HG03469 (cell line): ENCODE data around the gene ATP2A3.
"Not testable (repeated sequence)": the region's sequence is repeated elsewhere in the genome, so short reads cannot be mapped to it uniquely, and the experiment has no call there.

ENCODE experiments used
- ATAC-seq: cut with Tn5 transposase; IDR thresholded peaks from one replicate; pipeline ENCODE4 v1.9.1; 2021; ENCODE audit warnings: mild to moderate bottlenecking, moderate library complexity, moderate number of reproducible peaks; ENCODE audit not compliant: unreplicated experiment

Gene ATP2A3

GRCh38 chr17:3956983-3957382 is 7.3 kb downstream of the ATP2A3 start:
- no peak for ATAC-seq

DNA sequence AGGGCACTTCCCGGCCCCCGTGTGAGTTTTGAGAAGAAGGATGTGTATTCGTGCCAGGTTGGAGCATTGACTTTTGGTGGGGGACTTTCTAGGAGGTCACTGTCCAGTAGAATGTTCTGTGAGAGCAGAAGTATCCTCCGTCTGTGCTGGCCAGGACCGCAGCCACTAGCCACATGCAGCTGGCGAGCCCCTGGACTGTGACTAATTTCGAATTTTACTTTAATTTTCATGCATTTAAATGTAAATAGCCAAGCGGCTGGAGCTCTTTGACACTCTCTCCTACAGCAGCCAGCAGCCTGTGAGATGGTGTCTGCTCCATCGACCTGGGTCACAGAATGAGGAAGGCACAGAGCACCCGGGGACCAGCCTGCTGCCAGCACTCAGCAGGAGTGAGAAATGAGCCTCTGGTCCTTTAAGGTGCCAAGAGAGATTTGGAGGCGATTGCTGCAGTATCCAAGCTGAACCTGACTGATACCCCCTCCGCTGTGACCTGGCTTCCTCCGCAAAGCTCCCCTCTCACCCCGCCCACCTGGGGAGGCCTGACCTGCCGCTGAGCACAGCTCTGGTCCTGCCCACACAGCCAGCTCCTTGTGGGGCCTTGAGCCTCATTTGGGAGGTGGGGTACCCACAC is 7.8 kb downstream of the ATP2A3 start:
- ATAC-seq = no peak

GRCh38 chr17:3955673-3955988 is 8.6 kb downstream of the ATP2A3 start:
- no peak for ATAC-seq

DNA sequence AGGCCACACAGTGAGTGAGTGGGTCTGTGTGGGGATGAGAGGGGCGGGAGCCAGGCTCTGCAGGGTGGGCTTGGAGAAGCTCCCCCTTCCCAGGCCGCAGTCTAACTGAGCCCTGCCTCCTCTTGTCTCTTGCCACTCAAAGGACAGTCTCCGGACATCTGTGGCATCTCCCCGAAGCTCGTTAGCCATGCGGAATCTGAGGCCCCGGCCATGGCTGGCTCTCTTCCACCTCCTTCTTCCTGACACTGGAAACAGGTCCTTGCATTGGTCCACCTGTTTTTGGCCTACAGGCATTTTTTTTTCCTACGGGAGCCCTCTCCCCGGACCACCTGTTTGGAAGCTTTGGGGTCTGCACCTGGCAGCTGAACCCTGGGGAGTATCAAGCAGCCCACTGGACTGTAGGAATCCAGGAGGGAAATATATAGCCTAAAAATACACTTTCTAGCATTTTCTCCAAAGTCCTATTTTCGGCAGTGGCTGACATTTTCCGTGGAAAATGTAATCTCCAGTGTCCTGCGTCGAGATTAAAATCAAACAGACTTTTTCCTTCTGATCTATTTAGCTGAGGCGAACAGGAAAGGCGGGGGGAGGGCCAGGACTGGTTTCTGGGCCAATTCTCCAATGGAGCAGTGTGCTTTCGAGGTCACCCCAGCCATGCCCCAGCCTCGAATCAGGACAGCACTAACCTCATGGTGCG is 9.1 kb downstream of the ATP2A3 start:
- ATAC-seq = no peak

DNA sequence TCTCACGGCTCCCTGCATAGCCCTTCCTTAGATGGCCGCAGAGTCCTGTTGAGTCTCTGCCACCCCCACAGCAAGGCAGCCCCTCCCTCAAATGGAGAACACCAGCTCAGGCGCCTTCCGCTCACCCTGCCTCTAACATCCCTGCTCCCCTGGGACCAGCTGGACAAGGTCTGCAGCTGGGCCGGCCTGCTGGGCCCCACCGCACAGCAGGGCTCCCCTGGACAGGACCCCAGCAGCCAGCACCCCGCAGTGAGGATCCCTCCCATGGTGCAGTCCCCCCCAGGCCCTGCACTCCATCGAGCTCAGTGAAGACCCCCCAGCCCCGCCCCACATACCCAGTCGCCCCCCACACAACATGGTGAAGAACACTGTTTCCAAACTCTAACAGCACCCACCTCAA is 10.2 kb downstream of the ATP2A3 start:
- no peak for ATAC-seq

- no peak for ATAC-seq
Measured at GRCh38 chr17:3953542-3953941, 10.7 kb downstream of the ATP2A3 start.

DNA sequence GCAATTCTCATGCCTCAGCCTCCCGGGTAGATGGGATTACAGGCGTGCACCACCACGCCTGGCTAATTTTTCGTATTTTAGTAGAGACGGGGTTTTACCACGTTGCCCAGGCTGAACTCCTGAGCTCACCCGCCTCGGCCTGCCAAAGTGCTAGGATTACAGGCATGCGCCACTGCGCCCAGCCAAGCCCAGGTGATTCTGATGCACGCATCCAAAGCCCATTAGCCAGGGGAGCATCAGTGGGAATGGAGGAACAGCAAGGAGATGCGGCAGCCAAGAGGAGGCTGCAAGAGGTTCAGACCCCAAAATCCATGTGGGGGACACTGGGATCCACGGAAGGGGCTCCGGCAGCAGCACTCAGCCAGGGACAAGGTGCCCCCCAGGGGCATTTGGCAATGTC is 12.1 kb downstream of the ATP2A3 start:
- no peak for ATAC-seq

GRCh38 chr17:3951420-3951819 is 12.8 kb downstream of the ATP2A3 start:
- ATAC-seq = no peak

DNA sequence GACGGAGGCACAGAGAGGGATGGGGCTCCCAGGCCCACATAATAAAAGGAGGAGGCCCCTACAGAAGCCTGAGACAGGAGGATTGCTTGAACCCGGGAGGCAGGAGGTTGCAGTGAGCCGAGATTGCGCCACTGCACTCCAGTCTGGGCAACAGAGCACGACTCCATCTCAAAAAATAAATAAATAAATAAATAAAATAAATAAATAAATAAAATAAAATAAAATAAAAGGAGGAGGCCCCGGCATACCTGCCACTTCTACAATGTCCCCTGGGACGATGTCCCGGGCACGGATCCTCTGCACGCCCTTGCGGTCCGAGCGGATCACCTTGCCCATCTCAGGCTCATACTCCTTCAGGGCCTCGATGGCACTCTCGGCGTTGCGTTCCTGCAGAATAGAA is 13.2 kb downstream of the ATP2A3 start:
- no peak for ATAC-seq

- no peak for ATAC-seq
Measured at GRCh38 chr17:3950584-3950983, 13.7 kb downstream of the ATP2A3 start.

DNA sequence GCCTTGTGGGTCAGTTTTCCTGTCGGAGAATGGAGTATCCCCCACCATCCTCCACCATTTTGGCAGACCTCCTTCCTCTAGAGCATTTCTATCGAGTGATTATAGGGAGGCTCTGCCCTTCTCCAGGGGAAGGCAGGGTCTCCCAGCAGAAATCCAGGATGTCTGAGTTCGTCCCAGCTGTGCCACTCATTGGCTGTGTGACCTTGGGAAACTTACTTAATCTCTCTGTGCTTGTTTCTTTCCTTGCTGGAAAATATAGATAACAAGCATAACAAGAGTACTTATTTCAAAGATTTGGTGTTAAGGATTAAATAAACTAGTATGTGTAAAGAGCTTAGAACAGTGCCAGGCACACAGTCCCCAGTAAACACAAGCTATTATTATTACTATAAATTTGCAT is 14.8 kb downstream of the ATP2A3 start:
- ATAC-seq = no peak

DNA sequence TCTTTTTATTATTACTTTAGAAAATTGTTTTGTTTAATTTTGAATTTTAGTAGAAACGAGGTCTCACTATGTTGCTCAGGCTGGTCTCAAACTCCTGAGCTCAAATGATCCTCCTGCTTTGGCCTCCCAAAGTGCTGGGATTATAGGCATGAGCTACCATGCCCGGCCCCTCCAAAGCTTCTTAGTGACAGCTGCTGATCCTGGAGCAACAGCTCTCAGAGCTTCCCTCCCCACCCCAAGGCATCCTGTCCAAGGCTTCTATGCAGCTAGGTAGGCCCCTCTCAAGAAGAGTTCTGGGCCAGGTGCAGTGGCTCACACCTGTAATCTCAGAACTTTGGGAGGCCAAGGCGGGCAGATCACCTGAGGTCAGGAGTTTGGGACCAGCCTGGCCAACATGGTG is 15.7 kb downstream of the ATP2A3 start:
- ATAC-seq = not testable (repeated sequence)

DNA sequence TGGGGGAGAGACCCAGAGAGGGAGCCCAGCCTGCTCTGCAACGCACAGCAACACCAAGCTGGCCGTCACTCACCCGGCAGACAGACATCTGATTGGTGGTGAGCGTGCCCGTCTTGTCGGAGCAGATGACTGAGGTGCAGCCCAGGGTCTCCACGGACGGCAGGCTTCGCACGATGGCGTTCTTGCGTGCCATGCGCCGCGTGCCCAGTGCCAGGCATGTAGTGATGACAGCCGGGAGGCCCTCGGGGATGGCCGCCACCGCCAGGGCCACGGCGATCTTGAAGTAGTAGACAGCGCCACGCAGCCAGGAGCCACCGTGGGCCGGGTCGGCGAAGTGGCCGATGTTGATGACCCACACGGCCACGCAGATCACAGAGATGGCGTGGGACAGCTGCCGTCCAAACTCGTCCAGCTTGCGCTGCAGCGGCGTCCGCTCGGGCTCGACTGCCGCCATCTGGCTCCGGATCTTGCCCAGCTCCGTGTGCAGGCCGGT is 16.9 kb downstream of the ATP2A3 start:
- no peak for ATAC-seq

GRCh38 chr17:3946711-3947235 is 17.5 kb downstream of the ATP2A3 start:
- ATAC-seq = no peak

DNA sequence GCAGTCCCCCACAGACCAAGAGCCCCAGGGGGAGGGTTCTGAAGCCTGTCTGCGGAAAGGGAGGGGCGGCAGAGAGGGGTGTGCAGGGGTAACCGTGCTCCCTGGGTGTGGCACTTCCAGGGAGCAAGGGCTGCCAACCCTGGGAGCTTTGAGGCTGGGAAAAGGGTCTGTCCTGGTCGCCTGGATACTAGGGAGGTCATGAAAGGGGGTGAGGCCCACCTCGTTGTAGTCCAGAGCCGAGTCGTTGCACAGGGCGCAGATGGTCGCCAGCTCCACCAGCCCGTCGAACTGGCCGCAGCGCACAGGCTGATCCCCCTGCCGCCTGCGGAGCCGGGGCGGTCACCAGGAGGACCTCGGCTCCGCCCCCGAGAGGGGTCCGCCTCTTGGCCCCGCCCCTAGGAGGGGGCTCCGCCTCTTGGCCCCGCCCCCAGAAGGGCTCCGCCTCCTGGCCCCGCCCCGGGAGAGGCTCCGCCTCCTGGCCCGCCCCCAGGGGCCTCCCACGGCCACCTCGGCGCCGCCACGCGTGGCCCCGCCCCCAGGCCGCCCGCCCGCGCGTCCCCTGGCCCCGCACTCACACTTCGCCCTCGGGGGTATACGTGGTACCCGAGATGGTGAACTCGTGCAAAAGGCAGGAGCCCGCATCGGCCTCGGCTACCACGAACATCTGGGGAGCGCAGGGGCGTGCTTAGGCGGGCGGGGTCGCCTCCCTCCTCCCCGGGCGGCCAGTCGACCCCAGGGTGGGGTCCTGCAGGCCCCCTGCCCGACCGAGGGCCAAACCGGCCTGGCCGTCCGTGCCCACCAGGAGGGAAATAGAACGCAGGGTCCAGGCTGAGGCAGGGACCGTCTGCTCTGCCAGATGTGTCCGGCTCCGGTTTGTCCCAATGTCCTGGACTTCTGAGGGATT is 19.5 kb downstream of the ATP2A3 start:
- ATAC-seq = no peak

DNA sequence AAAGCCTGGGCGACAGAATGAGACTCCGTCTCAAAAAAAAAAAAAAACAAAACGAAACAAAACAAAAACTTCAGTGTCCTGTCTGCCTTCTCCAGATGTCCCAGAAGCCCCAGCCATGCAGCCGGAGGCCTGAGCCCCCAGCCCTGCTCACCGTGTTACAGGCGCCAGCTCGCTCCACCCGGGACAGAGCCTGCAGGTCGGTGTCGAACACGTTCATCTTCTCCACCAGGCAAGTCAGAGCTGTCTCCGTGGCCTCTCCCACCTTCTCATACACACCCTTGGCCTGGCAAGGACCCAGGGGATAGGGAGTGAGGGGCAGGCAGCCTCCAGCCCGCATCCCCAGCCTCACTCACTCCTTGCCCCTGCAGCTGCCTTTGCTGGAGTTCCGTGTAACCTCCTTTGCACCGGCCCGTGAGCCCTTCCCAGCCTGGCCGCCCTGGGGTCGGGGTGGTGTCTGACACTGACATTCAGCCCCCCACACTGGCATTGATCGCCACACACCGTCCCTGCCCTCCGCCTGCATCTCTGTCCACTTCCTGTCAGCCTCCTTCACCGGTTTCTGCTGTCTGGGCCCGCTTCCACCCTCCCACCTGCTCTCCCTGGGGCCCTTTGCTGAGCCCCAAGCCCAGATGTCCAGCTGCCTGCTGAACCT is 20.9 kb downstream of the ATP2A3 start:
- no peak for ATAC-seq

- no peak for ATAC-seq
Measured at GRCh38 chr17:3940965-3941698, 23.1 kb downstream of the ATP2A3 start.

DNA sequence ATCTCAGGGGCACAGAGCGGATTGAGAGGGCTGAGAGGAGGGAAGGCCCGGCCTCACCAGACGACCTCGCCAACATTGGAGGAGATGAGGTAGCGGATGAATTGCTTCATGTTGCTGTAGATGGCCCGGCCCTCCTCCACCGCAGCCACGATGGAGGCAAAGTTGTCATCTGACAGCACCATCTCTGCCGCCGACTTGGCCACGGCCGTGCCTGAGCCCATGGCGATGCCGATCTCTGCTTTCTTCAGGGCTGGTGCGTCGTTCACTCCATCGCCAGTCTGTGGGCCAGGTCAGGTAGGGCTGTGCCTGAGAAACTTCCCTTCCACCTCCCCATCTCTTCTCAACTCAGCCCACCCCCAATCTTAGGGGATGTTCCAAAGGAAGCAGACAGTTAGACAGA is 26.9 kb downstream of the ATP2A3 start:
- no peak for ATAC-seq

DNA sequence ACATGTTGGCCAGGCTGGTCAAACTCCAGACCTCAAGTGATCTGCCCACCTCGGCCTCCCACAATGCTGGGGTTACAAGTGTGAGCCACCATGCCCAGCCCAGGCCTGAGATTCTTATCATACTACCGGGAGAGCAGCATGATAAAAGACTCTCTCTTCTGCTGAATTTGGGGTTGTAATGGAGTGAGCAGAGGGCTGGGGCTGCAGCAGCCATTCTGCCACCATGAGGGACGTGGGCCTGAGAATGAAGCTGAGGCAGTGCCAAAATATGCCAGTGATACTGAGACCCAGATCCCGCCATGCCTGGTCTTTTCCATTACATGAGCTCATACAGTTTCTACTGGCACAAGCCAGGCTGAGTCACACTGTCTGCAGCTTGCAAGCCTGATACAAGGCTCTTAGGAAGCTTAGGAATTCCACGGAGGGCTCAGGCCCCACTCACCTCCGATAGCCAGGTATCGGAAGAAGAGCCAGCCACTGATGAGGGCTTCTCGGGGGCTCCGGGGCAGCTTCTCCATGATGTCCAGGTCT is 28.3 kb downstream of the ATP2A3 start:
- ATAC-seq = no peak

DNA sequence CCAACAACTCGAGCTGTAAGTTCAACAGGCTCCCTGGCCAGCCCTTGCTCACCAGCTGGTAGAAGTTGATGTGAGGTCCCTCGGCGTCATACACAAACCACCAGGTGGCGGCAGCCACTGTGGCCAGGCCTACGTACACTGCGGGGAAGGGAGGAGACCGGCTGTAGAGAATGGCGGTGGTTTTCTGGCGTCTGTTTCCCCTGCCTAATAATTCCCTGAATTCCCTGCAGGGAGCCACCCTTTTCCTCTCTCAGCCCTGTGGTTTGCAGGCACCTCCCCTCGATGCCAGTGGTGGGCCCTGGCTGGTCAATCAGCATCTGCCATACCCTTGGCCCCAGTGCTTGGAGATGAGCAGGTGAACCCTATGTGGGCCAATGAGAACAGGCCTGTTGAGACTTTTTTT is 29.1 kb downstream of the ATP2A3 start:
- no peak for ATAC-seq
